PC-9 (cell line): ENCODE measurements around the gene CRYZL1. TPM values are rescaled to one million over a fixed set of nuclear protein-coding genes. Genes with fewer than 3 reads are reported as not detected.

Experiments
- BruUV-seq: library from RNA; stranded (reverse); fragments of 400-500 nt; replicated peaks from 2 replicates; lab custom pipeline; 2021; lab: Mats Ljungman, UMichigan
- CTCF ChIA-PET: fragments of 300-600 bp; sonication (Branson Sonifier 250); formaldehyde crosslinking; loops from one replicate; lab custom pipeline; 2022; ENCODE audit warnings: antibody characterized with exemption; lab: Charles Lee
- POLR2A ChIA-PET: fragments of 300-600 bp; sonication (Branson Sonifier 250); formaldehyde crosslinking; loops from one replicate; lab custom pipeline; 2022; ENCODE audit warnings: antibody characterized with exemption; ENCODE audit not compliant: unreplicated experiment; lab: Charles Lee
- DNase-seq, 2 experiments: peaks; one replicate each; pipeline versions ENCODE4 v3.0.0 to v3.0.0-alpha.2; 2015 to 2022; ENCODE audit warnings: mixed read lengths in 1 of 2
- H2AFZ ChIP-seq: fragments of 200-600 bp; sonication (generic); 2 replicates; pipeline ENCODE4 v1.8.1; 2017; ENCODE audit warnings: antibody characterized with exemption
- H3F3A ChIP-seq: fragments of 200-600 bp; sonication (generic); 2 replicates; pipeline ENCODE4 v1.8.1; 2017; ENCODE audit warnings: antibody characterized with exemption, mild to moderate bottlenecking, low read depth; ENCODE audit not compliant: insufficient read depth
- H3K27ac ChIP-seq: fragments of 200-600 bp; sonication (generic); 2 replicates; pipeline ENCODE4 v1.6.1; 2016; ENCODE audit warnings: mixed run types
- H3K27me3 ChIP-seq: fragments of 200-600 bp; sonication (generic); 2 replicates; pipeline ENCODE4 v1.6.1; 2016; ENCODE audit warnings: low read depth, mixed run types; ENCODE audit not compliant: insufficient read depth
- H3K36me3 ChIP-seq: fragments of 200-600 bp; sonication (generic); 2 replicates; pipeline ENCODE4 v1.6.1; 2016; ENCODE audit warnings: low read depth, mixed run types
- H3K4me1 ChIP-seq: fragments of 200-600 bp; sonication (generic); replicated peaks from 2 replicates; pipeline ENCODE4 v1.6.1; 2016; ENCODE audit warnings: mixed run types; ENCODE audit not compliant: insufficient read depth
- H3K4me2 ChIP-seq: fragments of 200-600 bp; sonication (generic); 2 replicates; pipeline ENCODE4 v1.6.1; 2017; ENCODE audit warnings: mixed run types
- H3K4me3 ChIP-seq: fragments of 200-600 bp; sonication (generic); 2 replicates; pipeline ENCODE4 v1.6.1; 2016; ENCODE audit warnings: mixed run types
- H3K79me2 ChIP-seq: fragments of 200-600 bp; sonication (generic); 2 replicates; pipeline ENCODE4 v1.6.1; 2017; ENCODE audit warnings: low read depth, mixed run types
- H3K9me2 ChIP-seq: fragments of 200-600 bp; sonication (generic); 2 replicates; pipeline ENCODE4 v1.8.1; 2017; ENCODE audit warnings: mild to moderate bottlenecking; ENCODE audit not compliant: insufficient read depth
- H3K9me3 ChIP-seq: fragments of 200-600 bp; sonication (generic); 2 replicates; pipeline ENCODE4 v1.8.1; 2016; ENCODE audit warnings: low read depth; ENCODE audit not compliant: insufficient read depth
- H4K20me1 ChIP-seq: fragments of 200-600 bp; sonication (generic); 2 replicates; pipeline ENCODE4 v1.8.1; 2017; ENCODE audit not compliant: insufficient read depth
- CTCF ChIP-seq: fragments of 200-600 bp; sonication (generic); conservative IDR thresholded peaks from 2 replicates; pipeline ENCODE4 v1.6.1; 2017; ENCODE audit warnings: mixed run types, antibody characterized with exemption, mild to moderate bottlenecking, moderate library complexity
- EZH2 ChIP-seq: fragments of 200-600 bp; sonication (generic); IDR thresholded peaks from 2 replicates; pipeline ENCODE4 v1.8.0; 2017; ENCODE audit warnings: antibody characterized with exemption, low read depth
- intact Hi-C: fragments of 100-400 bp; cut with micrococcal nuclease; formaldehyde crosslinking; loops from one replicate; pipeline ENCODE4 v1.10.0; 2022; ENCODE audit not compliant: unreplicated experiment
- total RNA-seq: library from RNA; stranded (reverse); gene quantifications from 2 replicates; pipeline ENCODE4 v1.2.3, GENCODE V29; 2021

The CRYZL1 gene
- total RNA-seq, 1 experiment from 2014 or later = 22.4 TPM

DNA sequence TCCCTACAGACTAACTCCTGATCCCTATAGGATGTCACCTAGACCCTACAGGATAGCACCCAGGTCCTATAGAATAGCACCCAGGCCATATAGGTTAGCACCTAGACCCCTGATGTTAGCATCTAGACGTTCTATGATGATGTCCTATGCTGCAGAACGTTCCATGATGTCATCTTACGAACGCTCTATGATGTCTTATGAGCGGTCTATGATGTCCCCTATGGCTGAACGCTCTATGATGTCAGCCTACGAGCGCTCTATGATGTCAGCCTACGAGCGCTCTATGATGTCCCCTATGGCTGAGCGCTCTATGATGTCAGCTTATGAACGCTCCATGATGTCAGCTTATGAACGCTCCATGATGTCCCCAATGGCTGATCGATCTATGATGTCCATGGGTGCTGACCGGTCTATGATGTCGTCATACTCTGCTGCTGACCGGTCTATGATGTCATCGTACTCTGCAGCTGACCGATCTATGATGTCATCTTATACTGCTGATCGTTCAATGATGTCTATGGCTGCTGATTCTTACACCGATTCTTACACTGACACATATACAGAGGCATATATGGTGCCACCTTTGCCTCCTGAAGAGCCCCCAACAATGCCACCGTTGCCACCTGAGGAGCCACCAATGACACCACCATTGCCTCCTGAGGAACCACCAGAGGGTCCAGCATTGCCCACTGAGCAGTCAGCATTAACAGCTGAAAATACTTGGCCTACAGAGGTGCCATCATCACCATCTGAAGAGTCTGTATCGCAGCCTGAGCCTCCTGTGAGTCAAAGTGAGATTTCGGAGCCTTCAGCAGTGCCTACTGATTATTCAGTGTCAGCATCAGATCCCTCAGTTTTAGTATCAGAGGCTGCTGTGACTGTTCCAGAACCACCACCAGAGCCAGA is 89.2 kb downstream of the CRYZL1 start:
- no peak overlapping the region for H3K4me3 ChIP-seq
- H3K4me2 ChIP-seq = no peak overlapping the region
- no peak overlapping the region for H3K27ac ChIP-seq
- BruUV-seq = no TSS peak
- H3K4me1 ChIP-seq = no peaks in the 10 kb centered on the region
- ChIA-PET CTCF (no interaction called here), POLR2A (no interaction called here)
- H3K79me2 ChIP-seq = peaks cover 96% of the 10 kb centered on the region
- no peak for DNase-seq
- H3K9me3 ChIP-seq = no peaks in the 10 kb centered on the region
- H3F3A ChIP-seq = no peaks in the 10 kb centered on the region
- no peaks in the 10 kb centered on the region for H3K27me3 ChIP-seq
- H4K20me1 ChIP-seq = peaks cover 54% of the 10 kb centered on the region
- no peak overlapping the region for H2AFZ ChIP-seq
- H3K9me2 ChIP-seq = no peaks in the 10 kb centered on the region
- intact Hi-C loops = no loop called here
- no peak for TF ChIP-seq CTCF
- TF ChIP-seq EZH2 = no peak
- peaks cover 34% of the 10 kb centered on the region for H3K36me3 ChIP-seq

- intact Hi-C loops = no loop called here
- TF ChIP-seq CTCF = no peak
- no peak for TF ChIP-seq EZH2
- Histone ChIP-seq H3K27me3 (no peaks in the 10 kb centered on the region), H4K20me1 (peaks cover 54% of the 10 kb centered on the region), H3K36me3 (peaks cover 34% of the 10 kb centered on the region), H3K4me3 (no peak overlapping the region), H2AFZ (no peak overlapping the region), H3K9me2 (no peaks in the 10 kb centered on the region), H3K79me2 (peaks cover 97% of the 10 kb centered on the region), H3K27ac (no peak overlapping the region), H3K9me3 (no peaks in the 10 kb centered on the region), H3K4me1 (no peaks in the 10 kb centered on the region), H3F3A (no peaks in the 10 kb centered on the region), H3K4me2 (no peak overlapping the region)
- no TSS peak for BruUV-seq
- no peak for DNase-seq
- CTCF ChIA-PET = no interaction called here
- POLR2A ChIA-PET = no interaction called here
Observed at GRCh38 chr21:33551664-33552063, 89.9 kb downstream of the CRYZL1 start.

GRCh38 chr21:33550772-33551660 is 90.5 kb downstream of the CRYZL1 start:
- Histone ChIP-seq H3K36me3 (peaks cover 33% of the 10 kb centered on the region), H3K9me3 (no peaks in the 10 kb centered on the region), H2AFZ (no peak overlapping the region), H3K4me3 (no peak overlapping the region), H3K79me2 (peaks cover 97% of the 10 kb centered on the region), H3K9me2 (no peaks in the 10 kb centered on the region), H3K4me1 (no peaks in the 10 kb centered on the region), H3K27me3 (no peaks in the 10 kb centered on the region), H4K20me1 (peaks cover 54% of the 10 kb centered on the region), H3K27ac (no peak overlapping the region), H3F3A (no peaks in the 10 kb centered on the region), H3K4me2 (no peak overlapping the region)
- intact Hi-C loops = no loop called here
- ChIA-PET CTCF (no interaction called here), POLR2A (interaction anchor here (0.5 kb wide), 1 partner anchor 950 kb away, joined by 3 read pairs; no protein-coding TSS in a partner anchor)
- TF ChIP-seq EZH2 (no peak), CTCF (no peak)
- no peak for DNase-seq
- no TSS peak for BruUV-seq
